Measurements from ENCODE around the gene TMC1. TPM values are rescaled to one million over a fixed set of nuclear protein-coding genes. Genes with fewer than 3 reads are reported as not detected.
A peak's percentile ranks its signal among the peaks of the same experiment; 100 is the strongest.

TMC1 gene
- total RNA-seq, 4 donors from 2014 or later, result 0.32 TPM; not detected in 3

GRCh38 chr9:72827950-72828731, 306.7 kb downstream of the TMC1 start:
- TF ChIP-seq CTCF (IDR thresholded peaks at IDR 0.05) (no peak), POLR2A (IDR thresholded peaks at IDR 0.05) (no peak), EP300 (IDR thresholded peaks at IDR 0.05; ENCODE audit: low read depth) (no peak), POLR2AphosphoS5 (IDR thresholded peaks at IDR 0.05) (no peak)
- intact Hi-C loops (cut with DNase I; ENCODE audit: low total_unique reads) (loop anchor here (10.0 kb wide), 1 partner anchor 543 kb away; no protein-coding TSS in a partner anchor), in situ Hi-C loops (cut with MboI; ENCODE audit: low pct_ligation_motif_present in 1 of 4, low pct_unique_long_range_greater_than_20kb in 1 of 4, low sequenced_read_pairs in 3 of 4) (loop anchor here in 2 of 4 donors (10.0 kb wide), 2 partner anchors 543 to 783 kb away; no protein-coding TSS in a partner anchor)
- Histone ChIP-seq H3K27ac (peak overlapping the region in 1 of 4 donors; percentile 19), H3K4me3 (no peak overlapping the region), H3K4me1 (peaks cover 0 to 20% (median 11%) of the 10 kb centered on the region in 4 donors), H3K9me3 (no peaks in the 10 kb centered on the region), H3K27me3 (no peaks in the 10 kb centered on the region), H3K36me3 (no peaks in the 10 kb centered on the region)
- 36 to 45% methylated on average over 2 of the region's 2 CpGs for WGBS, 2 donors (ENCODE audit: low coverage in 1 of 2)
- no peak for DNase-seq

GRCh38 chr9:72834994-72835393, 313.6 kb downstream of the TMC1 start:
- intact Hi-C loops (cut with DNase I; ENCODE audit: low total_unique reads) (no loop called here), in situ Hi-C loops (cut with MboI; ENCODE audit: low pct_ligation_motif_present in 1 of 4, low pct_unique_long_range_greater_than_20kb in 1 of 4, low sequenced_read_pairs in 3 of 4) (no loop called here)
- H3K27me3 ChIP-seq, result no peaks in the 10 kb centered on the region
- H3K4me3 ChIP-seq, result no peak overlapping the region
- no peak for DNase-seq
- no peak overlapping the region for H3K27ac ChIP-seq
- H3K36me3 ChIP-seq, result no peaks in the 10 kb centered on the region
- no peaks in the 10 kb centered on the region for H3K9me3 ChIP-seq
- 58 to 67% methylated on average over 1 of the region's 1 CpG for WGBS, 2 donors (ENCODE audit: low coverage in 1 of 2)
- no peak for TF ChIP-seq POLR2AphosphoS5 (IDR thresholded peaks at IDR 0.05)
- no peak for TF ChIP-seq CTCF (IDR thresholded peaks at IDR 0.05)
- no peak for TF ChIP-seq EP300 (IDR thresholded peaks at IDR 0.05; ENCODE audit: low read depth)
- no peak for TF ChIP-seq POLR2A (IDR thresholded peaks at IDR 0.05)
- H3K4me1 ChIP-seq, result peaks cover 0 to 26% (median 8%) of the 10 kb centered on the region in 4 donors

- Histone ChIP-seq H3K27me3 (no peaks in the 10 kb centered on the region), H3K9me3 (no peaks in the 10 kb centered on the region), H3K4me1 (peaks cover 0 to 26% (median 8%) of the 10 kb centered on the region in 4 donors), H3K36me3 (no peaks in the 10 kb centered on the region), H3K27ac (no peak overlapping the region), H3K4me3 (no peak overlapping the region)
- no peak for DNase-seq
- intact Hi-C loops (cut with DNase I; ENCODE audit: low total_unique reads), result no loop called here
- 61 to 73% methylated on average over 1 to 6 of the region's 6 CpGs for WGBS, 2 donors (ENCODE audit: low coverage in 1 of 2)
- in situ Hi-C loops (cut with MboI; ENCODE audit: low pct_ligation_motif_present in 1 of 4, low pct_unique_long_range_greater_than_20kb in 1 of 4, low sequenced_read_pairs in 3 of 4), result no loop called here
- TF ChIP-seq EP300 (IDR thresholded peaks at IDR 0.05; ENCODE audit: low read depth) (no peak), POLR2AphosphoS5 (IDR thresholded peaks at IDR 0.05) (no peak), POLR2A (IDR thresholded peaks at IDR 0.05) (no peak), CTCF (IDR thresholded peaks at IDR 0.05) (no peak)
Measured at GRCh38 chr9:72836790-72837189, 315.4 kb downstream of the TMC1 start.

- no peaks in the 10 kb centered on the region for H3K36me3 ChIP-seq
- intact Hi-C loops (cut with DNase I; ENCODE audit: low total_unique reads), result no loop called here
- H3K27me3 ChIP-seq, result no peaks in the 10 kb centered on the region
- in situ Hi-C loops (cut with MboI; ENCODE audit: low pct_ligation_motif_present in 1 of 4, low pct_unique_long_range_greater_than_20kb in 1 of 4, low sequenced_read_pairs in 3 of 4), result no loop called here
- WGBS, 2 donors (ENCODE audit: low coverage in 1 of 2), result 81 to 89% methylated on average over 3 of the region's 3 CpGs
- no peak overlapping the region for H3K4me3 ChIP-seq
- TF ChIP-seq POLR2AphosphoS5 (IDR thresholded peaks at IDR 0.05), result no peak
- TF ChIP-seq POLR2A (IDR thresholded peaks at IDR 0.05), result no peak
- TF ChIP-seq EP300 (IDR thresholded peaks at IDR 0.05; ENCODE audit: low read depth), result no peak
- no peak for DNase-seq
- no peak overlapping the region for H3K27ac ChIP-seq
- H3K4me1 ChIP-seq, result peaks cover 0 to 26% (median 8%) of the 10 kb centered on the region in 4 donors
- H3K9me3 ChIP-seq, result no peaks in the 10 kb centered on the region
Measured at GRCh38 chr9:72839085-72839484, 317.7 kb downstream of the TMC1 start.

Measured in transverse colon (tissue), 4 donors.